Neutrophil (primary cell): ENCODE data around the gene DIPK1B.

Experiments used
- H3K27ac ChIP-seq: fragments of 200-600 bp; sonication (generic); 2 replicates; pipeline ENCODE4 v1.5.1; 2016; ENCODE audit warnings: mild to moderate bottlenecking, moderate library complexity
- H3K27me3 ChIP-seq: fragments of 200-600 bp; sonication (generic); 2 replicates; pipeline ENCODE4 v1.6.0; 2016; ENCODE audit warnings: mild to moderate bottlenecking
- H3K36me3 ChIP-seq: fragments of 200-600 bp; sonication (generic); 2 replicates; pipeline ENCODE4 v1.5.1; 2017
- H3K4me1 ChIP-seq, 2 experiments: fragments of 200-600 bp in 1 of 2; sonication (generic) in 1 of 2; 1 replicate in 1 of 2; 2 replicates in 1 of 2; pipeline versions ENCODE4 v1.5.1 to v1.6.1; 2013 to 2016; ENCODE audit warnings: low read depth in 1 of 2, low read length in 1 of 2, mild to moderate bottlenecking in 1 of 2, moderate library complexity in 1 of 2; ENCODE audit not compliant: control insufficient read depth in 1 of 2, insufficient read depth in 1 of 2
- H3K4me3 ChIP-seq, 2 experiments: fragments of 200-600 bp in 1 of 2; sonication (generic) in 1 of 2; 1 replicate in 1 of 2; 2 replicates in 1 of 2; pipeline ENCODE4 v1.5.1; 2013 to 2016; ENCODE audit warnings: low read depth in 1 of 2, low read length in 1 of 2, mild to moderate bottlenecking in 1 of 2, moderate library complexity in 1 of 2
- H3K9me3 ChIP-seq: fragments of 200-600 bp; sonication (generic); 2 replicates; pipeline ENCODE4 v1.5.1; 2016
- TF ChIP-seq, protein P1 (sequence below): fragments of 200-600 bp; sonication (generic); IDR thresholded peaks from 2 replicates; pipeline ENCODE4 v1.5.1; 2016; ENCODE audit warnings: antibody characterized with exemption

Gene DIPK1B

DNA sequence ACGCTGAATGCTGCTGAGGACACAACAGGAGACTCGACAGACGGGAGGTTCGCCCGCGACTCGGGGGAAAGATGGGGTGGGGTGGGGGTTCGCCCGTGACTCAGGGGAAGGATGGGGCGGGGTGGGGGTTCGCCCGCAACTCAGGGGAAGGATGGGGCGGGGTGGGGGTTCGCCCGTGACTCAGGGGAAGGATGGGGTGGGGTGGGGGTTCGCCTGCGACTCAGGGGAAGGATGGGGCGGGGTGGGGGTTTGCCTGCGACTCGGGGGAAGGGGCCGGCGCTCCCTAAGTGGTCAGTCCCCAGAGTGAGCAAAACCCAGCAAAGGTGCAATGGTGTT, 33.8 kb downstream of the DIPK1B start:
- Histone ChIP-seq H3K9me3 (no peaks in the 10 kb centered on the region), H3K4me1 (no peaks in the 10 kb centered on the region), H3K36me3 (no peaks in the 10 kb centered on the region), H3K27ac (no peak overlapping the region), H3K27me3 (peaks cover 96% of the 10 kb centered on the region), H3K4me3 (no peak overlapping the region)
- TF ChIP-seq, protein P1, sequence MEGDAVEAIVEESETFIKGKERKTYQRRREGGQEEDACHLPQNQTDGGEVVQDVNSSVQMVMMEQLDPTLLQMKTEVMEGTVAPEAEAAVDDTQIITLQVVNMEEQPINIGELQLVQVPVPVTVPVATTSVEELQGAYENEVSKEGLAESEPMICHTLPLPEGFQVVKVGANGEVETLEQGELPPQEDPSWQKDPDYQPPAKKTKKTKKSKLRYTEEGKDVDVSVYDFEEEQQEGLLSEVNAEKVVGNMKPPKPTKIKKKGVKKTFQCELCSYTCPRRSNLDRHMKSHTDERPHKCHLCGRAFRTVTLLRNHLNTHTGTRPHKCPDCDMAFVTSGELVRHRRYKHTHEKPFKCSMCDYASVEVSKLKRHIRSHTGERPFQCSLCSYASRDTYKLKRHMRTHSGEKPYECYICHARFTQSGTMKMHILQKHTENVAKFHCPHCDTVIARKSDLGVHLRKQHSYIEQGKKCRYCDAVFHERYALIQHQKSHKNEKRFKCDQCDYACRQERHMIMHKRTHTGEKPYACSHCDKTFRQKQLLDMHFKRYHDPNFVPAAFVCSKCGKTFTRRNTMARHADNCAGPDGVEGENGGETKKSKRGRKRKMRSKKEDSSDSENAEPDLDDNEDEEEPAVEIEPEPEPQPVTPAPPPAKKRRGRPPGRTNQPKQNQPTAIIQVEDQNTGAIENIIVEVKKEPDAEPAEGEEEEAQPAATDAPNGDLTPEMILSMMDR = no peak

DNA sequence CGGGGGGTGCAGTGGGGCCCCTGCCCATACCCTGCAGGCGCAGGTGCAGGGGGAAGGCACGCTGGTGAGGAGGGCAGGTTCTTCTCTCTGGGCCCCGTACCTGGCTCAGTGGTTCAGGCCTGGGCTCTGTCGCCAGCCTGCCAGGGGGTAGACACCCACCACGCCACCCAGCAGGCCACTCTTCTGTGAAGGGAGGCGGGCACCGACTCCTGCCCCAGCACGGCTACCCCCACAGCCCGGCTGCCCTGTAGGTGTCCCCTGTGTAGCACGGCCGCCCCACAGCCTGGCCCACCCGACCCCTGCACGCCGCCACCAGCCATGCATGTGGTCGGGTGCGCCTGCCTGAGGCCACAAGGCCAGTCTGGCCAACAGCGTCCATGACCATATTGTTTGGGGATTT, 34.2 kb downstream of the DIPK1B start:
- TF ChIP-seq, protein P1 = no peak
- Histone ChIP-seq H3K9me3 (peaks cover under 1% of the 10 kb centered on the region), H3K27ac (no peak overlapping the region), H3K27me3 (peaks cover 95% of the 10 kb centered on the region), H3K4me1 (no peaks in the 10 kb centered on the region), H3K36me3 (no peaks in the 10 kb centered on the region), H3K4me3 (no peak overlapping the region)

DNA sequence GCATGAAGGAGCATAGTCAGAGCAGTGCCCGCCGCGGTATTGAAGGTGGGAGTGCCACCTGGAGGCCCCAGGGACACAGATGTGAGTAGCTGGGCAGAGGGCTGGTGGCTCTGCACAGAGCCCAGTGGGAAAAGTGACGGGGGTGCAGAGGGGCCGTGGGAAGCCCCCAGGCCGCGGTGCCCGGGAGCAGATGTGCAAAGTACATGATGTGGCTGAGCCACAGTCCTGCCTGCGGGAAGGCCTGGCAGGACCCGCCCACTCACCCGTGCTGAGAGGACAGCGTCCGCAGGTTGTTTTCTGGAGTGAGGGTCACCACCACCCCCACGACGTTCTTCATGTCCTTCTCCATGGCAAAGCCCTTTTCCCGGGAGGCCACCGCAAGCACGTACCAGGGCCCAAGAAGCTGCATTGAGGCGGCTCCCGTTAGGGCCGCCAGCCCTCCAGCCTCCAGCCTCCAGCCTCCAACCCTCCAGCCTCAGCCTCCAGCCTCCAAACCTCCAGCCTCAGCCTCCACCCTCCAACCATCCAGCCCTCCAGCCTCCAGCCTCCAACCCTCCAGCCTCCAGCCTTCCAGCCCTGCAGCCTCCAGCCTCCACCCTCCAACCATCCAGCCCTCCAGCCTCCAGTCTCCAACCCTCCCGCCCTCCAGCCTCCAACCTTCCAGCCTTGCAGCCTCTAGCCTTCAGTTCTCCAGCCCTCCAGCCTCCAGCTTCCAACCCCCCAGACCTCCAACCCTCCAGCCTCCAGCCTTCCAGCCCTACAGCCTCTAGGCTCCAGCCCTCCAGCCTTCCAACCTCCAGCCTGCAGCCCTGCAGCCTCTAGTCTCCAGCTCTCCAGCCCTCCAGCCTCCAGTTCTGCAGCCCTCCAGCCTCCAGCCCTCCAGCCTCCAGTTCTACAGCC, 35.0 kb downstream of the DIPK1B start:
- Histone ChIP-seq H3K4me1 (no peaks in the 10 kb centered on the region), H3K27me3 (peaks cover 87% of the 10 kb centered on the region), H3K27ac (no peak overlapping the region), H3K4me3 (no peak overlapping the region), H3K36me3 (no peaks in the 10 kb centered on the region), H3K9me3 (peaks cover 6% of the 10 kb centered on the region)
- TF ChIP-seq, protein P1 = no peak

DNA sequence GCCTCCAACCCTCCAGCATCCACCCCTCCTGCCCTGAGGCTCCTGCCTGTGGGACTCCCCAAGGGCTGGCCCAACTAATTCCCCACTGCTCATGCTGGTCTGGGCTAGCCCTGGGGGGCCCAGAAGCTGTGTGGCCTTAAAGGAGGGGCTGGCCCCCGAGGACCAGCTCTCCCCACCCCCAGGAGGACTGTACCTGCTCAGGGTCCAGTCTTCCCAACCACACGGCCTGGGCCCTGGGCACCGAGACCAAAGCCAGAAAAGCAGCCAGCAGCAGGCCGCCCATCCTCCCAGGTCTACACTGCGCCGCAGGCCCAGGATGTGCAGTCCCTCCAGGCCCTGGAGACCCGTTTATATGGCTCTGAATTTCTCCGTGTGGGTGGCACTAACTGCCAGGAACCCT, 35.8 kb downstream of the DIPK1B start, which contains the start of gene LCN6:
TSS of gene LCN6 (minus strand) at position 325 of the 400 bp plus-strand sequence. CDS start at position 283, 42 bp downstream.
- TF ChIP-seq, protein P1 = no peak
- no peaks in the 10 kb centered on the region for H3K36me3 ChIP-seq
- no peak within 1 kb of the TSS for H3K27ac ChIP-seq
- no peaks in the 10 kb centered on the region for H3K4me1 ChIP-seq
- peaks cover 79% of the 10 kb centered on the region for H3K27me3 ChIP-seq
- H3K4me3 ChIP-seq = no peak within 1 kb of the TSS
- peaks cover 6% of the 10 kb centered on the region for H3K9me3 ChIP-seq

DNA sequence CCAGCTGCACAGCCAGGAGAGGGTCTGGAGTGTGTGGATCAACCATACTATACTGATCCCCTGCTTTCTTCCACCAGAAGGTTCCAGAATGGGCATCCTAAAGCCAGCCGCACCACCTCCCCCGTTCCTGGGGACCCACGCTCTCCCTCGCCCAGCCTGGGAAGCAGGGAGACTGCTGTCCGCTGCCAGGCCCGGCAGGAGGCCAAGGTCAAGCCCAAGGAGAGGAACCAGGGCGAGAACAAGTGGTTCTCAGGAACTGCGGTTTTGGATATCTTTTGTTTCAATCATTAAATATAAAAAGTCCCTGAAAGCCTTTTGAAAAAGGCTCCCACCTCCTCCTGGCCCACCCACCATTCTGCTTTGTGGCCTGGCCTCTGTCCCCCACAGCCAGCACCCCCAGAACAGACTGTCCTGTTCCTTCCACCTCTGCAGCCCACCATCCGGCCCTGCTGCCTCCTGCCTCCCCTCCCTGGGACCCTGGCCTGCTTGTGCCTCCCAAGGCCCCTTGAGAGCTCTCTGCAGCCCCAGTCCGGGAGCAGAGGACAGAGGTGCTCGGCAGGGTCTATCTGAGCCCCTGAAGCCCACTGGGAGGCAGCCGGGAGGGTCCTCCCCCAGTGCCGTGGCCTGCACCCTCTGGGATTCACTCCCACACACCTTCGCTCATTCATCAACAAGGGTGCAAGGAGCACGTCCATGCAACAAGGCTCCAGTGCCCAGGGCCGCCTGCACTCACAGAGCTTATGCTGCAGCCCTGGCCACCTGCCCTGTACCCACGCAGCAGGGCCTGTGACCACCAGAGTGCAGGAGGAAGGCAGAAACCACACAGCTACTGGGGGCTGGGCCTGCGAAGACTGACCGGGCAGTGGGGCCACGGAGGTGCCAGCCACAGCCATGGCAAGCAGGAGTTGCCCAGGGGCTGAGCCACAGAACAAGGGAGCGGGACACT, 36.6 kb downstream of the DIPK1B start:
- Histone ChIP-seq H3K4me1 (no peaks in the 10 kb centered on the region), H3K27me3 (peaks cover 77% of the 10 kb centered on the region), H3K9me3 (peaks cover 6% of the 10 kb centered on the region), H3K36me3 (no peaks in the 10 kb centered on the region), H3K4me3 (no peak overlapping the region), H3K27ac (no peak overlapping the region)
- TF ChIP-seq, protein P1 = no peak
